Stomach (tissue), 9 donors: ENCODE measurements around the gene CFAP77. TPM values are rescaled to one million over a fixed set of nuclear protein-coding genes. Genes with fewer than 3 reads are reported as not detected.

ENCODE experiments used
- DNase-seq, 2 donors: peaks; one replicate each; pipeline versions ENCODE4 v3.0.0 to v3.0.0-alpha.2; 2013 to 2019
- H3K27ac ChIP-seq, 5 donors: fragments of 200-600 bp in 4 of 5; sonication (generic) in 4 of 5; one replicate each; pipeline ENCODE4 v1.5.1; 2013 to 2019; ENCODE audit warnings: mild to moderate bottlenecking in 1 of 5, moderate library complexity in 1 of 5
- H3K27me3 ChIP-seq, 3 donors: fragments of 200-600 bp; sonication (generic); one replicate each; pipeline ENCODE4 v1.5.1; 2017 to 2019; ENCODE audit warnings: mixed run types in 1 of 3
- H3K36me3 ChIP-seq, 4 donors: fragments of 200-600 bp; sonication (generic); 1 replicate in 3 of 4; 2 replicates in 1 of 4; pipeline ENCODE4 v1.5.1; 2016 to 2019
- H3K4me1 ChIP-seq, 4 donors: fragments of 200-600 bp; sonication (generic); one replicate each; pipeline ENCODE4 v1.5.1; 2016 to 2019
- H3K4me3 ChIP-seq, 4 donors: fragments of 200-600 bp; sonication (generic) in 3 of 4; one replicate each; pipeline ENCODE4 v1.5.1; 2016 to 2019; ENCODE audit warnings: mild to moderate bottlenecking in 1 of 4
- H3K9me3 ChIP-seq, 4 donors: fragments of 200-600 bp; sonication (generic); one replicate each; pipeline ENCODE4 v1.5.1; 2016 to 2019
- CTCF ChIP-seq, 7 experiments: fragments of 450-650 bp in 4 of 7; fragments of 200-600 bp in 3 of 7; sonication (generic) in 3 of 7; IDR thresholded peaks; one replicate each; pipeline ENCODE4 v1.5.1; 2016 to 2019; ENCODE audit warnings: antibody characterized with exemption in 7 of 7, control low read depth in 2 of 7, mild to moderate bottlenecking in 1 of 7
- EP300 ChIP-seq: sonication (generic); formaldehyde crosslinking; IDR thresholded peaks from one replicate; pipeline ENCODE4 v1.6.1; 2017; ENCODE audit warnings: antibody characterized with exemption
- POLR2A ChIP-seq, 4 donors: fragments of 450-650 bp; IDR thresholded peaks; one replicate each; pipeline ENCODE4 v1.6.1; 2016; ENCODE audit warnings: antibody characterized with exemption in 4 of 4, control low read depth in 2 of 4, mild to moderate bottlenecking in 1 of 4, moderate library complexity in 1 of 4
- POLR2AphosphoS5 ChIP-seq, 3 donors: sonication (generic); formaldehyde crosslinking; IDR thresholded peaks; one replicate each; pipeline ENCODE4 v1.6.1; 2016; ENCODE audit warnings: antibody characterized with exemption in 3 of 3
- WGBS, 5 donors: extraction: QIAGEN DNeasy Blood & Tissue Kit in 3 of 5; methylation state at CpG; one replicate each; pipeline versions ENCODE4 v1.1.5 to v1.1.7; 2013 to 2018; 5-methylcytosine and 5-hydroxymethylcytosine counted together
- intact Hi-C: fragments of 100-400 bp; cut with DNase I; formaldehyde crosslinking; loops from one replicate; pipeline ENCODE4 v1.15.1; 2023; ENCODE audit warnings: low total_unique reads
- polyA plus RNA-seq, 3 donors: library from polyadenylated mRNA; stranded (reverse); fragments of 200-250 nt; gene quantifications; one replicate each; pipeline ENCODE4 v1.2.3, GENCODE V29; 2013
- total RNA-seq, 5 donors: library from RNA; depleted of rRNA; stranded (reverse); fragments of >200 nt; gene quantifications; one replicate each; pipeline versions ENCODE4 v1.1.0 to v1.2.3, GENCODE V29; 2014 to 2016
- donor health status: healthy with polysubstance abuse.
- donor health status: Bipolar disorder and iron deficiency.
- donor health status: healthy.

The CFAP77 gene
- total and polyA plus RNA-seq, 8 donors = not detected

- WGBS, 5 donors = 73 to 78% (median 77%) methylated on average over 11 of the region's 11 CpGs
- no peaks in the 10 kb centered on the region for H3K36me3 ChIP-seq
- peaks cover 0 to 66% (median 7%) of the 10 kb centered on the region in 3 donors for H3K27me3 ChIP-seq
- TF ChIP-seq CTCF (IDR thresholded peaks at IDR 0.05) (no peak), POLR2AphosphoS5 (IDR thresholded peaks at IDR 0.05) (no peak), EP300 (no peak), POLR2A (IDR thresholded peaks at IDR 0.05) (no peak)
- no peak for DNase-seq
- no peak overlapping the region for H3K27ac ChIP-seq
- intact Hi-C loops = no loop called here
- H3K4me3 ChIP-seq = no peak overlapping the region
- peaks cover 0 to 5% (median 0%) of the 10 kb centered on the region in 4 donors for H3K9me3 ChIP-seq
- peaks cover 0 to 6% (median 0%) of the 10 kb centered on the region in 4 donors for H3K4me1 ChIP-seq
Measured at GRCh38 chr9:132461971-132462370, 52.0 kb downstream of the CFAP77 start.

GRCh38 chr9:132464547-132464946 is 54.5 kb downstream of the CFAP77 start:
- Histone ChIP-seq H3K27ac (no peak overlapping the region), H3K9me3 (peaks cover 0 to 5% (median 2%) of the 10 kb centered on the region in 4 donors), H3K27me3 (peaks cover 0 to 57% (median 0%) of the 10 kb centered on the region in 3 donors), H3K4me3 (no peak overlapping the region), H3K36me3 (no peaks in the 10 kb centered on the region), H3K4me1 (no peaks in the 10 kb centered on the region)
- no peak for TF ChIP-seq POLR2AphosphoS5 (IDR thresholded peaks at IDR 0.05)
- no peak for TF ChIP-seq CTCF (IDR thresholded peaks at IDR 0.05)
- intact Hi-C loops = no loop called here
- no peak for DNase-seq
- 78 to 84% (median 79%) methylated on average over 9 of the region's 9 CpGs for WGBS, 5 donors

GRCh38 chr9:132465131-132465635 is 55.2 kb downstream of the CFAP77 start:
- no peak overlapping the region for H3K27ac ChIP-seq
- peaks cover 0 to 4% (median 1%) of the 10 kb centered on the region in 4 donors for H3K9me3 ChIP-seq
- peaks cover 0 to 50% (median 0%) of the 10 kb centered on the region in 3 donors for H3K27me3 ChIP-seq
- no peak overlapping the region for H3K4me3 ChIP-seq
- TF ChIP-seq CTCF (IDR thresholded peaks at IDR 0.05) = no peak
- TF ChIP-seq POLR2A (IDR thresholded peaks at IDR 0.05) = no peak
- no peak for TF ChIP-seq POLR2AphosphoS5 (IDR thresholded peaks at IDR 0.05)
- no peak for TF ChIP-seq EP300
- H3K4me1 ChIP-seq = no peaks in the 10 kb centered on the region
- 49 to 68% (median 62%) methylated on average over 5 of the region's 5 CpGs for WGBS, 5 donors
- no peak for DNase-seq
- H3K36me3 ChIP-seq = no peaks in the 10 kb centered on the region
- intact Hi-C loops = no loop called here

- intact Hi-C loops = no loop called here
- Histone ChIP-seq H3K27ac (no peak overlapping the region), H3K4me1 (no peaks in the 10 kb centered on the region), H3K4me3 (no peak overlapping the region), H3K9me3 (peaks cover 0 to 3% (median 0%) of the 10 kb centered on the region in 4 donors), H3K36me3 (no peaks in the 10 kb centered on the region), H3K27me3 (peaks cover 0 to 47% (median 0%) of the 10 kb centered on the region in 3 donors)
- WGBS, 5 donors = 36 to 57% (median 46%) methylated on average over 4 of the region's 4 CpGs
- TF ChIP-seq CTCF (IDR thresholded peaks at IDR 0.05) = no peak
- no peak for TF ChIP-seq POLR2AphosphoS5 (IDR thresholded peaks at IDR 0.05)
- no peak for DNase-seq
Measured at GRCh38 chr9:132472199-132472598, 62.2 kb downstream of the CFAP77 start.
